Karpas-422 (cell line): Measurements from ENCODE around the gene PLD3. TPM values are rescaled to one million over a fixed set of nuclear protein-coding genes. Genes with fewer than 3 reads are reported as not detected.

Experiments used
- DNase-seq: peaks from one replicate; pipeline ENCODE4 v3.0.0-alpha.2; 2015
- H2AFZ ChIP-seq: fragments of 200-600 bp; sonication (generic); 2 replicates; pipeline ENCODE4 v1.6.1; 2014; ENCODE audit warnings: antibody characterized with exemption, low read length, mixed read lengths
- H3K27ac ChIP-seq: fragments of 200-600 bp; sonication (generic); 2 replicates; pipeline ENCODE4 v1.5.1; 2014; ENCODE audit warnings: mild to moderate bottlenecking, low read length, moderate library complexity
- H3K27me3 ChIP-seq: fragments of 200-600 bp; sonication (generic); 2 replicates; pipeline ENCODE4 v1.6.1; 2014; ENCODE audit warnings: low read length, mixed read lengths
- H3K36me3 ChIP-seq: fragments of 200-600 bp; sonication (generic); 2 replicates; pipeline ENCODE4 v1.6.1; 2014; ENCODE audit warnings: low read length, mixed read lengths; ENCODE audit not compliant: insufficient read depth
- H3K4me1 ChIP-seq: fragments of 200-600 bp; sonication (generic); 2 replicates; pipeline ENCODE4 v1.6.1; 2014; ENCODE audit warnings: mild to moderate bottlenecking, low read length, mixed read lengths
- H3K4me2 ChIP-seq: fragments of 200-600 bp; sonication (generic); 2 replicates; pipeline ENCODE4 v1.6.1; 2014; ENCODE audit warnings: low read length, low read depth, mild to moderate bottlenecking; ENCODE audit not compliant: poor library complexity, severe bottlenecking
- H3K4me3 ChIP-seq: fragments of 200-600 bp; sonication (generic); 2 replicates; pipeline ENCODE4 v1.5.1; 2014; ENCODE audit warnings: mild to moderate bottlenecking, antibody characterized with exemption, low read length, mixed read lengths
- H3K79me2 ChIP-seq: fragments of 200-600 bp; sonication (generic); 2 replicates; pipeline ENCODE4 v1.6.1; 2014; ENCODE audit warnings: mild to moderate bottlenecking, low read length, mixed read lengths
- H3K9ac ChIP-seq: fragments of 200-600 bp; sonication (generic); 2 replicates; pipeline ENCODE4 v1.6.0; 2014; ENCODE audit warnings: low read length
- H3K9me2 ChIP-seq: fragments of 200-600 bp; sonication (generic), shearing (Covaris generic); replicated peaks from 2 replicates; pipeline ENCODE4 v1.6.0; 2014; ENCODE audit warnings: mild to moderate bottlenecking, low read length, moderate library complexity; ENCODE audit not compliant: insufficient read depth
- H3K9me3 ChIP-seq: fragments of 300-700, 200-600 bp; sonication (generic); 2 replicates; pipeline ENCODE4 v1.6.1; 2014; ENCODE audit warnings: low read length, mixed read lengths
- H4K20me1 ChIP-seq: fragments of 200-600 bp; sonication (generic); 2 replicates; pipeline ENCODE4 v1.6.1; 2014; ENCODE audit warnings: mild to moderate bottlenecking, antibody characterized with exemption, low read length, low read depth; ENCODE audit not compliant: insufficient read depth
- total RNA-seq: library from RNA; depleted of rRNA; stranded (reverse); fragments of >200 nt; shearing (Covaris generic); gene quantifications from 2 replicates; pipeline ENCODE4 v1.2.3, GENCODE V29; 2014; ENCODE audit warnings: low replicate concordance

The PLD3 gene
- total RNA-seq, 1 experiment from 2014 or later, result 83.2 TPM

GRCh38 chr19:40312533-40312932, 36.0 kb upstream of the PLD3 start:
- Histone ChIP-seq H3K36me3 (no peaks in the 10 kb centered on the region; the same call in 1 of the 2 replicates), H3K79me2 (no peaks in the 10 kb centered on the region), H3K9me2 (no peaks in the 10 kb centered on the region), H4K20me1 (no peaks in the 10 kb centered on the region), H3K9ac (no peak overlapping the region), H3K9me3 (no peaks in the 10 kb centered on the region), H2AFZ (no peak overlapping the region), H3K27me3 (no peaks in the 10 kb centered on the region), H3K4me2 (no peak overlapping the region), H3K4me1 (peaks cover 11% of the 10 kb centered on the region), H3K27ac (no peak overlapping the region), H3K4me3 (no peak overlapping the region)
- peak; percentile 70 for DNase-seq

GRCh38 chr19:40313229-40313983, 35.1 kb upstream of the PLD3 start:
- Histone ChIP-seq H3K4me1 (peaks cover 11% of the 10 kb centered on the region), H3K4me2 (no peak overlapping the region), H3K79me2 (no peaks in the 10 kb centered on the region), H2AFZ (no peak overlapping the region), H3K9ac (no peak overlapping the region), H3K9me3 (no peaks in the 10 kb centered on the region), H3K9me2 (no peaks in the 10 kb centered on the region), H3K4me3 (no peak overlapping the region), H3K27me3 (no peaks in the 10 kb centered on the region), H4K20me1 (no peaks in the 10 kb centered on the region), H3K36me3 (no peaks in the 10 kb centered on the region; the same call in 1 of the 2 replicates), H3K27ac (no peak overlapping the region)
- DNase-seq, result no peak

GRCh38 chr19:40314656-40315055, 33.8 kb upstream of the PLD3 start:
- H3K9me3 ChIP-seq, result no peaks in the 10 kb centered on the region
- H3K9ac ChIP-seq, result no peak overlapping the region
- no peaks in the 10 kb centered on the region; the same call in 1 of the 2 replicates for H3K36me3 ChIP-seq
- H3K4me2 ChIP-seq, result no peak overlapping the region
- H3K27me3 ChIP-seq, result no peaks in the 10 kb centered on the region
- no peak overlapping the region for H2AFZ ChIP-seq
- no peaks in the 10 kb centered on the region for H4K20me1 ChIP-seq
- no peak overlapping the region for H3K27ac ChIP-seq
- peaks cover 11% of the 10 kb centered on the region for H3K4me1 ChIP-seq
- H3K4me3 ChIP-seq, result no peak overlapping the region
- no peaks in the 10 kb centered on the region for H3K9me2 ChIP-seq
- no peak for DNase-seq
- H3K79me2 ChIP-seq, result no peaks in the 10 kb centered on the region

- no peak for DNase-seq
- Histone ChIP-seq H3K27ac (no peak overlapping the region), H3K9me3 (no peaks in the 10 kb centered on the region), H3K9me2 (no peaks in the 10 kb centered on the region), H3K79me2 (no peaks in the 10 kb centered on the region), H3K9ac (no peak overlapping the region), H4K20me1 (no peaks in the 10 kb centered on the region), H3K4me3 (no peak overlapping the region), H3K4me1 (peaks cover 11% of the 10 kb centered on the region), H3K27me3 (no peaks in the 10 kb centered on the region), H2AFZ (no peak overlapping the region), H3K36me3 (no peaks in the 10 kb centered on the region; the same call in 1 of the 2 replicates), H3K4me2 (no peak overlapping the region)
These were observed 32.6 kb upstream of the PLD3 start for GRCh38 chr19:40315812-40316470.

- Histone ChIP-seq H3K27ac (no peak overlapping the region), H3K4me1 (peaks cover 11% of the 10 kb centered on the region), H4K20me1 (no peaks in the 10 kb centered on the region), H3K79me2 (no peaks in the 10 kb centered on the region), H3K9ac (no peak overlapping the region), H2AFZ (no peak overlapping the region), H3K9me3 (no peaks in the 10 kb centered on the region), H3K27me3 (no peaks in the 10 kb centered on the region), H3K4me2 (no peak overlapping the region), H3K9me2 (no peaks in the 10 kb centered on the region), H3K4me3 (no peak overlapping the region), H3K36me3 (no peaks in the 10 kb centered on the region; the same call in 1 of the 2 replicates)
- no peak for DNase-seq
These were observed 31.2 kb upstream of the PLD3 start for GRCh38 chr19:40317338-40317737.

GRCh38 chr19:40320558-40320935, 27.9 kb upstream of the PLD3 start:
- Histone ChIP-seq H3K79me2 (no peaks in the 10 kb centered on the region), H3K27me3 (no peaks in the 10 kb centered on the region), H3K9ac (no peak overlapping the region), H3K9me3 (no peaks in the 10 kb centered on the region), H3K4me1 (no peaks in the 10 kb centered on the region), H3K4me2 (no peak overlapping the region), H4K20me1 (no peaks in the 10 kb centered on the region), H3K27ac (no peak overlapping the region), H3K36me3 (peaks cover under 1% of the 10 kb centered on the region; the same call in 1 of the 2 replicates), H3K4me3 (no peak overlapping the region), H2AFZ (no peak overlapping the region), H3K9me2 (no peaks in the 10 kb centered on the region)
- no peak for DNase-seq

- no peak overlapping the region for H2AFZ ChIP-seq
- H3K27ac ChIP-seq, result no peak overlapping the region
- H3K9me2 ChIP-seq, result no peaks in the 10 kb centered on the region
- H3K9me3 ChIP-seq, result no peaks in the 10 kb centered on the region
- H3K4me3 ChIP-seq, result no peak overlapping the region
- H3K36me3 ChIP-seq, result peaks cover 2% of the 10 kb centered on the region; the same call in 1 of the 2 replicates
- no peaks in the 10 kb centered on the region for H3K79me2 ChIP-seq
- DNase-seq, result no peak
- no peak overlapping the region for H3K4me2 ChIP-seq
- H3K27me3 ChIP-seq, result no peaks in the 10 kb centered on the region
- H3K4me1 ChIP-seq, result no peaks in the 10 kb centered on the region
- no peak overlapping the region for H3K9ac ChIP-seq
- H4K20me1 ChIP-seq, result no peaks in the 10 kb centered on the region
These were observed 27.4 kb upstream of the PLD3 start for GRCh38 chr19:40321076-40321475.

- no peak overlapping the region for H3K4me2 ChIP-seq
- peaks cover 2% of the 10 kb centered on the region; the same call in 1 of the 2 replicates for H3K36me3 ChIP-seq
- H2AFZ ChIP-seq, result no peak overlapping the region
These were observed 26.8 kb upstream of the PLD3 start for GRCh38 chr19:40321566-40322270.

More at GRCh38 chr19:40321566-40322270, 26.8 kb upstream of the PLD3 start:
- H3K79me2 ChIP-seq, result no peaks in the 10 kb centered on the region
- H3K4me1 ChIP-seq, result no peaks in the 10 kb centered on the region
- no peaks in the 10 kb centered on the region for H3K9me2 ChIP-seq
- H3K9me3 ChIP-seq, result no peaks in the 10 kb centered on the region
- no peaks in the 10 kb centered on the region for H4K20me1 ChIP-seq
- H3K9ac ChIP-seq, result no peak overlapping the region
- H3K27me3 ChIP-seq, result no peaks in the 10 kb centered on the region
- H3K4me3 ChIP-seq, result no peak overlapping the region
- DNase-seq, result no peak
- H3K27ac ChIP-seq, result no peak overlapping the region
